ENCODE results near the gene SLAMF1.

The SLAMF1 gene

DNA sequence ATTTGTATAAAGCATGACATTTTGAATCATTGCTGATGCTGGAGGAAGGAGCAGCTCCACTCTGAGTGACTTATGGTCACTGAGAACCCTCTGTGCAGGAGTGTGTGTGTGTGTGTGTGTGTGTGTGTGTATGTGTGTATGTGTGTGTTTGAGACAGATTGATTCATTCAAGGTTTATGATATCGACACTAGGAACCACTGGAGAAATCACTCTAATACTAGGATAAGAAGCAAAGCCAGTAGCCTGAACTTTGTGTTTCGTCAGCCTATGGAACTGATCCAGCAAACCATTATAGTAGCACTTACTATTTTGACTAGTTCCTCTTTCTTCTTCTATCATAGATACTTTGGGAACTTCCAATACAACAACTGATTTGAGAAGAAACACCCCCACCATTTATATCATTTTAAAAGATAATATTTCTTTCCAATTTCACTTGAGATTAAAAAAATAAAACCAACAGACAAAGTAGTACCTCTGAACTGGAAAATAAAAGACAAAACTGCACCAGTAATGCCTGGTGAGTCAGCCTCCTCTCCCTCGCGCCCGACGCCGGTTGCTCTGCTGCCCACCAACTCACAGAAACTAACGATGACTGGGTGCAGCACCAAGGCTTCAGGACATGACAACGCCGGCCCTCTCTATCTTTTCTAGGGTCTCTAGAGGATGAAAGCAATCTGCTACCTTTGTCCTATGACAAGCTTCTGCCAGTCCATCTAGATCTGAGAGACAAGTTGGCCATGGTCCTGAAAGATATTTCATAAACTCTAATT, 20.9 kb downstream of the SLAMF1 start:
- DNase-seq (ENCODE audit: low spot score) (peak; percentile 20), FAIRE-seq (no peak)

DNA sequence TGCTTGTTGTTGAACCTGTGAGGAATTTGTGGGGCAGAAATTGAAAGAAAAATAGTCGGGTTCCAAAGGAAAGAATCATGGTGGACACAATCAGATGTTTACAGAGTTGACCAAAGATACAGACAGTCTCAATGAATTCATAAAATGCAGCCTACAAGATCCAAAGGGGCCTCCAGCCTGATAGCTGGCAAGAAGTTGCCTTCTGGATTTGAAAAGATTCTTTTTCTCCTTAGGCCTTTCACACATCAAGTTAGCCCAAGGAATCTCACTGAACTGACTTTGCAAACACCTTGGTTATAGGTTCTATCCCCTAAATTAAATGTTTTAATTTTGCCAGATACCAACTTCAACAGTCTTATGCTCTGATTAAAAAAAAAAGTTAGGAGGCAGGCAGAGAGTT, 21.5 kb downstream of the SLAMF1 start:
- DNase-seq (ENCODE audit: low spot score) (no peak), FAIRE-seq (no peak)

DNA sequence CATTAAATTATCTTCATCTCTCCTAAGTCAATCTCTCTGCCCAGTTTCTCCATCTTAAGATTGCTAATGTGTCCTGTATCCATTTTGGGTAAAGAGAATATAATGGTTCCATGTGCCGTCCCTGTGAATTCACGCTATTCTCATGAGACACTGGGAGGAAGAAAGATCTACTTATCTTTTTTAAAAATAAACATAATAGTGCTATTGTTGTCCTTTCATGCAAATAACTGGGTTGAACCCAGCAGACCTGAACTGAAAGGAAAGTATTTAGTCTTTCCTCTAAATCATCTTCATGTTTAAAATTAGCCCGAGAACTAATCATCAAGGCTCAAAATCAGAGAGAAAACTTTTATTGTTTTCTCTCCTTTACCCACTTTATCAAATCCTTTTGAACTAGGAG, 22.4 kb downstream of the SLAMF1 start:
- no peak for DNase-seq (ENCODE audit: low spot score)
- FAIRE-seq, result no peak

DNA sequence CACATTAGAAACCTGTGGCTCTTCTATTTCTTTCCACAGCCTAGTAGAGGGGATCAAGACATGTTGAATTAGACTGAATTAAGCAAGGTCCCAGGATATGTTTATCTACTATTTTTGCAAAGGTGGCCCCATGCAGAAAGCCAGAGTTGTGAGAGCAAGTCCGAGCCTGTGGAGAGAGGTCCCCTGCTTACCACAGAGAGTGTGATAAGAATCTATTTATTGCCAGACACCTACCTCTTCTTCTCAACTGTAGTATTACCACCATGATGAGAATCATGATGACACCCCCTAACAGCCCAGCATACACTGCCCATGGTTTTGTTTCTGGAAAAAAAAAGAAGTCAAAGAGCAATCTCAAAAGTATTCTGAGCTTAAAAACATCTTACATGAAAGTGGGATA, 23.0 kb downstream of the SLAMF1 start:
- FAIRE-seq (no peak), DNase-seq (ENCODE audit: low spot score) (no peak)

DNA sequence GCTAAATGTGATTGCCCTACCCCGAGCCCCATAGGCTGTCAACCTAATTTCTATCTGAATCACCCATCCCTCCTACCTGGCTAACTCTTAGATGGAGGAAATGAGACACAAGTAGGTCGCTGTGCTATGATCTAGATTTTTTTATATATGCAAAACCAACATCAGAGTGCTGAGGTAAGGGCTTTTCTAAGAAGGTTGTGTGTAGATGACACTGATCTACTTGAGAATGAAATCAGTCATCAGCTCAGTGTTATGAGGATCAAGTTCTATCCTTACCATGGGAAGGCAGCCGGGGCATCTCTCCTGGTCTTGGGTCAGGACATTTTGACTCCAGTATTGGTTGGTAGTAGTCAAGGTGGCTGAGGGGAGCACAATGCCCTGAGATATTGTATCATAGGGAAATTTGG, 23.6 kb downstream of the SLAMF1 start:
- DNase-seq (ENCODE audit: low spot score) (no peak), FAIRE-seq (no peak)

DNA sequence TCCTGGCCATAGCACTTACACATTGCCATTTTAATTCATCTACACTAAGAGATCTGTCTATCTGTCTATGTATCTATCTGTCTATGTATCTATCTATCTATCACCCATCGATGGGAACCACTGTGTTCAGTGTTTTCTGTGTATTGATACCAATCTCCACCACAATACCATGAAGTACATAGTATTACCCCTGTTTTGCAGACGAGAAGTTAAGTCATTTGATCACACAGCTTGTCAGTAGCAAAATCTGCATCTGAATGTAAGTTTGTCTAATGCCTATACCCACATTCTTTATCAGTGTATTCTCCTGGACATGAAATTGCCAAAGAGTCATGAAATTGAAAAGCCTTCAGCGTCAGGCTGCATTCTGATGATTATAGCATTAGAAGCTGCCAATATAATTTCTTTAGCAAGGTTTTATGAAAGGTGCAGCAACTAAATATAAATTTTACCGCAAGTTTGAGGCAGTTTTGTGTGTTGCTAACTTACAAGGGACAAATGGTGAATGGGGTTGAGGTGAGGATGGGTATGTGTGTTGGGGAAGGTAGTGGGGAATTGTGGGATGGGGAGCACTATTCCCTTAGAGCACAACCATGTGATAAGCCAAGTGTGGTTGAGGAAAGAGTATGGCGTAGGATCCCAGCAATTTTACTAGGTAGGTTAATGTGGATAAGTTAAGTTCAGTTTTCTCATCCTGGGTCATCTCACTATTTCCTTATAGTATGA, 24.2 kb downstream of the SLAMF1 start:
- no peak for DNase-seq (ENCODE audit: low spot score)
- peak; percentile 37 for FAIRE-seq

- no peak for DNase-seq (ENCODE audit: low spot score)
Observed at GRCh38 chr1:160621633-160622413, 25.0 kb downstream of the SLAMF1 start.

DNA sequence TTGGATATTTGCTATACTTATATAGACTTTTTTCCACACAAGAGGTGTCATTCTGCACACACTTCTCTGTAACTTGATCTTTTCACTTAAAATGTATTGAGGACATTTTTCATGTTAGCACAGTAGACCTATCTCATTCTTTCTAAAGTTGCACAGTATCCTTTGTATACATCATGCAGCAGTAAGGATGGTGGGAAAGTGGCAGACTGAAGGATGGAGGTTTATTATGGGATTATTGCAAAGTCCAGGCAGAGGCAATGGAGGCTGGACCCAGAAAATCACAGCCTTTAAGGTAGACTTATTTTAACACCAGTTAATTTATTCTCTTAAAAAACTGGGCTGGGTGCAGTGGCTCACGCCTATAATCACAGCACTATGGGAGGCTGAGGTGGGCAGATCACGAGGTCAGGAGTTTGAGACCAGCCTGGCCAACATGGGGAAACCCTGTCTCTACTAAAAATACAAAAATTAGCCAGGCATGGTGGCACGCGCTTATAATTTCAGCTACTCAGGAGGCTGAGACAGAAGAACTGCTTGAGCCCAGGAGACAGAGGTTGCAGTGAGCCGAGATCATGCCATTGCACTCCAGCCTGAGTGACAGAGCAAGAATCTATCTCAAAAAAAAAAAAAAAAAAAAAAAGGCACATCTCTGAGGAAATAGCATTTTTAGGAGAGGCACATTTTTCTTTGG, 25.8 kb downstream of the SLAMF1 start:
- DNase-seq (ENCODE audit: low spot score) (no peak), FAIRE-seq (no peak)

More at GRCh38 chr1:160621633-160622413, 25.0 kb downstream of the SLAMF1 start:
- FAIRE-seq, result no peak

- no peak for DNase-seq (ENCODE audit: low spot score)
- no peak for FAIRE-seq
Observed at GRCh38 chr1:160619742-160620277, 27.0 kb downstream of the SLAMF1 start.

DNA sequence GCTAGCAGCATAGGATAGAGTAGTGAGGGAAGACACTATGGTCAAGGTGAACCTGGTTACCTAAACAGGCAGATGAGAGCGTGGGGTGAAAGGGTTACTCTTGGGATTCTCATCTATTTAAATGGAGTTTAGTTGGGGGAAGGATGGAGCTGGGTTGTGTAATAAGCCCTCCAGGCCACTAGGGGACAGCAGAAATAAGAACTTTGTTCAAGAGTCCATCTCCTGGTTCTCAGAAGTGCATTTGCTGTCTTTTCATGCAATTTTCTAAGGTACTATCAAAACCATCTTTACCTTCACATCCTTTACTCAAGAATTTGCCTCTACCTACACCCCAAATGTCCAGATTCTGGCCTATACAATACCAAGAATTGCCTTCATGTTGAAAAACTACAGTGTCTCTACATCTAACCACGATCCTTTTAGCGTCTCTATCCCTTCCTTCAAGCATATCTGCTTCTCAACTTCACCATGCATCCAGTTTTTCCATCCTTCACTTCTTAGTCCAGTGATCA, 28.0 kb downstream of the SLAMF1 start:
- DNase-seq (ENCODE audit: low spot score) (peak; percentile 27), FAIRE-seq (no peak)

GRCh38 chr1:160618327-160618726, 28.5 kb downstream of the SLAMF1 start:
- FAIRE-seq (no peak), DNase-seq (ENCODE audit: low spot score) (no peak)

DNA sequence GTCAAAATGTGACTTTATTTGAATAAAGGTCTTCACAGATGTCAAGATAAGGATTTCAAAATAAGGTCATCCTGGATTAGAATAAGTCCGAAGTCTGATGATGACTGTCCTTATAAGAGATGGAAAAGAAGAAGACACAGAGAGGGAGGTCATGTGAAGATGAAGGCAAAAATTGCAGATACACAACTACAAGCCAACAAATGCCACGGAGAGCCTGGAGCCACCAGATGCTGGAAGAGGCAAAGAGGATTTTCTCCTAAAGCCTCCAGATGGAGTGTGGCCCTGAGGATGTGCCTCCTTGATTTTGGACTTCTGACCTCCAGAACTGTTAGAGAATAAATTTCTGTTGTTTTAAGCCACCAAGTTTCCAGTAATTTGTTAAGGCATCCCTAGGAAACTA, 31.2 kb downstream of the SLAMF1 start:
- FAIRE-seq (no peak), DNase-seq (ENCODE audit: low spot score) (no peak)

DNA sequence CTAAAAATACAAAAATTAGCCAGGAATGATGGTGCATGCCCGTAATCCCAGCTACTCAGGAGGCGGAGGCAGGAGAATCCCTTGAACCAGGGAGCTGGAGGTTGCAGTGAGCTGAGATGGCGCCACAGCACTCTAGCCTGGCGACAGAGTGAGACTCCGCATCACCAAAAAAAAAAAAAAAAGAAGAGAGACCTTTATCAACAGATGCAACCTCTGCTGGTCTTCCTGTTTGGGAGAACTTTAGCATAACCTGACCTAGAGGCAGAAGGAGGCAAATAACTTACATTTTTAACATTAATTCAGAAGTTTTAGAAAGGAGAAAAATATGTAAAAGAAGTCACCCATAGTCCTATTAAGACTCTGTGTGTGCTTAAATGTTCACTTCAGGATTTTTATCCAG, 32.4 kb downstream of the SLAMF1 start:
- DNase-seq (ENCODE audit: low spot score), result no peak
- no peak for FAIRE-seq

DNA sequence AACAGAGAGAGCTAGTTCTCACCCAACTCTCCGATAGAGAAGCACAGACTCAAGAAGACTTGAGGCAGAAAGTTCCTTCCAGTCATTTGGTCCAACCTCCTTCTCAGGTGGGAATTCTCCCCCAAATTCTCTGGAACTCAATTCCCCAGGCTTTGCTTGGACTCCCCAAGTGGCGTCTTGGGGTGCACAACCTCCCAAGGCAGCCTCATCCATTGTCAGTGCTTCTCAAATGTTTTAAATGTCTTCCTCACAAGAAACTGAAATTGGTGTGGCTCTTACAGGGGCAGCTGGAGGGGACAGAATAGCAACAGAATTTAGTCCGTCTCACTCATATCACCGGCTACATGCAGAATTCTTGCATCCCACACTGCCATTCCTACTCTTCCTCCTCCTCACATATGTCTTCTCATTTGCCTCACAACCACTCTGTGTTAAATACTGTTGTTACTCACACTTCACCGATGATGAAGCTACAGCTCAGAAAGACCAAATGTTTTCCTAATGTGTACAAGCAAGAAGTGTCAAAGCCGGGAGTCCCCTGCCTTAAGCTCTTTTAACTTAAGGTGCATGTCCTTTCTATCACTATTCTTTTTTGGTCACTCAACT, 34.1 kb downstream of the SLAMF1 start:
- DNase-seq (ENCODE audit: low spot score) (no peak), FAIRE-seq (no peak)

DNA sequence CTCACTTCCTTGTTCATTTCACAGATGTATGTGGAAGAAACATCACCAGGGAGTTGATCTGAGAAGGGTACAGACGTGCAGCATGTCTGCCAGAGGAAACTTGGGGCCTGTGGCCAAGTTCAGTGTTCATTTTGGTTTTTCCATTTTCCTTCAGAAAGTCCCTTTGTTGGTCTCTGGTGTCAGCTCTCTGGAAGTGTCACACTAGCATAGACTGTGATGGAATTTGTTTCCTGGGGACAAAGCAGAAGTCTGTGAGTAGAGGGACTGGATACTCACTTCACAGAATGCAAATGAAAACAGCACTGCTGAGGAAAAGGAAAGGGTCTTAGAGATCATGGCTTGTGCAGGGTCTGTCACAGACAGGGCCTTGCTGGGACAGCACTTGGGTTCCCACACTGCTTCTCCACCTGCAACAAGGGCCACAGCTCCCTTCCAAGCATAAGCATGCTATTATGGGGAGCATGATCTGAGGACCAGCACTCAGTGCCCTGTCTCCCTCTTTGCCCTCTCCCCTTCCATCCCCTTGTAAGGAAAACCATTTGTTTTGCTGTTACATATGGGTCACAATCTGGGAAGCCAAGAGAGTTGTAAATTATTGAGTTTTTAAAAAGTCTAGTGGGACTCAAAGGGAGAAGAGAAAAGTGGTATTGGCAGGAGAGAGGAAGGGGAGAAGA, 36.1 kb downstream of the SLAMF1 start:
- FAIRE-seq (no peak), DNase-seq (ENCODE audit: low spot score) (no peak)

DNA sequence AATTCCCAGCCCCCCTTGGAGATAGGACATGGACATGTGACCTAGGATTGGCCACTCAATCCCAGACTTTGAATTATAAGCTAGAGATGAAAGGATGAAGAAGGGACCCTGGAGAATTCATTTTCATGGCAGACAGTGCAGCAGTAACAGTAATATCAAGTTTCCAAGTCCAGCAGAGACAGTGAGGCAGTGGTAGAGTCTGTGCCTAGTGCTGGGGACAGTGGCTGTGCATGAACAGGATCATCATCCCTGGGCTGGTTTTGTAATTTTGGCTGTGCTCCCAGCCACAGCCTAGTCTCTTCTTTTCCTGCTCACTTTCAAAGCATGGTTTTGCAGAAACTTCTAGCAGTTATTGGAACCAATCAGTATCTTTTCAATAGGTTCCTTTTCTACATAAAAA, 37.9 kb downstream of the SLAMF1 start:
- FAIRE-seq (no peak), DNase-seq (ENCODE audit: low spot score) (no peak)

DNA sequence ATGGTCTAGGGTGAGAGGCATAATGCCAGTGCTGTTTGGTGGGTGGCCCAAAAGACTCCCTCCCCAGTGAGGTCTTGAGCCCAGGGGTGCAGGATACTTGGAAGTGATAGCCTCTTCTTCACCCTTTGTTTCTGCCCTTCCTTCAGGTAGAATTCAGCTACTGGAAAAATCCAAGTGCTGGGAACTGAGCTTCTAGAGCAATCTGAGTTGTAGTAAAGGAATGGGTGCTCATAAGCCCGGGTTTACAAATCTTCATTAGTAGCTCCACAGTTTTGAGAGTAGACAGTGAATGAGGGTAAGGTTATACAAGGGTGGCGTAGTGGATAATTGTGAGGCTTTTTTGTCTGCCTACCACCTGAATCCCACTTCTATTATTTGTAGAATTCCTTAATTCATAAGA, 38.3 kb downstream of the SLAMF1 start:
- FAIRE-seq, result no peak

DNA sequence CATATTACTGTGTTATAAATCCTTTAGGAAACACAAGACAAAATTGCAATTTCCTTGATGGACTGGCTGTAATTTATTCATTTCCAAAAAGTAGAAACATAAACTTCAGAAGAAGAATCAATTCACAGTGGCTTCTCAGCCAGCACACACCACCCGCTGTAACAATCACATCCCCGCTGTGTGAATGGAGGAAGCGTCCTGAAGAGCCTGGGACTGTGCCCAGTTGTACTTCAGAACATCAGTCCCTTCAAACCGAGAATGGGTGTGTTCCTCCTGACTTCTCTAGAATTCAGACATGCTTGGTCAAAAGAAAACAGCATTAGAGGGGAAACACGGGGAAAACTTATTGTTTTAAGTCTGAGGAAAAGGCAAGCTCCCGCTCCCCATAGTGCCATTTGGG, 38.8 kb downstream of the SLAMF1 start:
- FAIRE-seq, result no peak

More for the DNA sequence above, 38.3 kb downstream of the SLAMF1 start:
- no peak for DNase-seq (ENCODE audit: low spot score)

GRCh38 chr1:160607672-160608032, 39.2 kb downstream of the SLAMF1 start:
- FAIRE-seq, result no peak
- DNase-seq (ENCODE audit: low spot score), result no peak

More for the DNA sequence above, 38.8 kb downstream of the SLAMF1 start:
- DNase-seq (ENCODE audit: low spot score), result no peak
